ENCODE results near the gene ALX4. TPM values are rescaled to one million over a fixed set of nuclear protein-coding genes. Genes with fewer than 3 reads are reported as not detected.

ALX4 gene
- total RNA-seq, 1 experiment from 2014 or later: not detected

DNA sequence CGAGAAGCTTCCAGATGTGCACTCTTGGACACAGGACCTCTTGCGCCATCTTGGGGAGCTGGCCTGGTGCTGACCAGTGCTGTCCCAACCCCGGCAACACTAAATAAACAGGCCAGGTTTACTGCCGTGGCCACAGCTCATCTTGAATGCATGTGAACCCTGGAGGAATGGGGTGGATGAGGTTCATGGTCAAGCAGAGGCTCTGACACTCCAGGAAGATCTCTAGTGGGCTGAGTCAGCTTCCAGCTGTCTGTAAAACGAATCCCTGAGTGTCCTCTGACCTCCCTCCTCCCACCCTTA is 51.8 kb downstream of the ALX4 start:
- CTCF ChIA-PET: interaction anchor here (0.7 kb wide), 1 partner anchor 125 kb away, joined by 3 read pairs; no protein-coding TSS in a partner anchor
- no peak for DNase-seq (ENCODE audit: unreplicated experiment)
- intact Hi-C loops (cut with micrococcal nuclease): no loop called here
- POLR2A ChIA-PET: no interaction called here
- Mint-ChIP-seq H3K27me3 (ENCODE audit: insufficient read depth, unreplicated experiment) (no peaks in the 10 kb centered on the region), H3K9me3 (ENCODE audit: unreplicated experiment) (peaks cover 2% of the 10 kb centered on the region), H3K4me3 (ENCODE audit: unreplicated experiment) (no peak overlapping the region), H3K27ac (ENCODE audit: low read depth, unreplicated experiment) (no peak overlapping the region), H3K36me3 (ENCODE audit: insufficient read depth, unreplicated experiment) (peaks cover 3% of the 10 kb centered on the region), H3K4me1 (ENCODE audit: insufficient read depth, unreplicated experiment) (peaks cover 7% of the 10 kb centered on the region)
- BruUV-seq (replicated peaks): no TSS peak
- TF ChIP-seq, protein P1, sequence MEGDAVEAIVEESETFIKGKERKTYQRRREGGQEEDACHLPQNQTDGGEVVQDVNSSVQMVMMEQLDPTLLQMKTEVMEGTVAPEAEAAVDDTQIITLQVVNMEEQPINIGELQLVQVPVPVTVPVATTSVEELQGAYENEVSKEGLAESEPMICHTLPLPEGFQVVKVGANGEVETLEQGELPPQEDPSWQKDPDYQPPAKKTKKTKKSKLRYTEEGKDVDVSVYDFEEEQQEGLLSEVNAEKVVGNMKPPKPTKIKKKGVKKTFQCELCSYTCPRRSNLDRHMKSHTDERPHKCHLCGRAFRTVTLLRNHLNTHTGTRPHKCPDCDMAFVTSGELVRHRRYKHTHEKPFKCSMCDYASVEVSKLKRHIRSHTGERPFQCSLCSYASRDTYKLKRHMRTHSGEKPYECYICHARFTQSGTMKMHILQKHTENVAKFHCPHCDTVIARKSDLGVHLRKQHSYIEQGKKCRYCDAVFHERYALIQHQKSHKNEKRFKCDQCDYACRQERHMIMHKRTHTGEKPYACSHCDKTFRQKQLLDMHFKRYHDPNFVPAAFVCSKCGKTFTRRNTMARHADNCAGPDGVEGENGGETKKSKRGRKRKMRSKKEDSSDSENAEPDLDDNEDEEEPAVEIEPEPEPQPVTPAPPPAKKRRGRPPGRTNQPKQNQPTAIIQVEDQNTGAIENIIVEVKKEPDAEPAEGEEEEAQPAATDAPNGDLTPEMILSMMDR (IDR thresholded peaks at IDR 0.05; ENCODE audit: unreplicated experiment): no peak

DNA sequence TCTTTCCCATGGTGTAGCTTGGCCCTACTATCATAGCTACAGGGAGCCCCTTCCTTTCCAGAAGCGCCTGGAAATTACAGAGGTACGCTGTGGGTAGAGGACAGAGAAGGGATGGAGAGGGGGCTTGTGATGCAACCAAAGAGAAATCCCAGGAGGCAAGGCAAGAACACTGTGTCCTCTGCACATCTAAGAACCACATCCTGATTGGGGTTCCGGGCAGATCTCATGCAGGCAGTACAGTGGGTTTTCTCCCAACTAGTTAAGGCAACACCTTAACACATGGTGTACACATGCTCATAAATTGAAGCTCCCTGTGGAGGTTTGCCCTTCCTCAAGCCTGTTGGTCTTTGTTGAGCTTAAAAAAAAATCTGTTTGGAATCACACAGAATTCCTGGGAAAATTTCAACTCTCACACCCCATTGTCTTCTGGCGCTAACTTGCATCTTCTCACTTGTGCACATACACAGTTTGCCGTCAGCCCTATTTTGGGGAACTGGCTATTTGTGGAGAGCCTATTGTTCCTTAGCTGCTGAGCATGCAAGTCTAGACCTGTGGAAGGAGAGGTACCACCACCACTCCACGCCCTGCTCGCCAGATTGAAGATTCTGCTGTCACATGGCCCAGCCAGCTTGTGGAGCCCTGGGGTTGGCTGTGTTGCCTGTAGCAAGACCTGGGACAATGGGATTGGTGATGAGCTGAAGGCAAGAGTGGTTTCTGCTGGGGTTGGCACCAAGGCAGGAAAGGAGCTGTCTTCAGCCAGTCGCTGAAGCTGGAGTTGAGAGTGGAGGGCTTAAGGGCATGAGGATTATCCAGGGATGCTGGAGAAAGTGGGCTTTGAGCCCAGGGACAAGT is 52.4 kb downstream of the ALX4 start:
- Mint-ChIP-seq H3K4me1 (ENCODE audit: insufficient read depth, unreplicated experiment) (peaks cover 7% of the 10 kb centered on the region), H3K9me3 (ENCODE audit: unreplicated experiment) (peaks cover 7% of the 10 kb centered on the region), H3K27me3 (ENCODE audit: insufficient read depth, unreplicated experiment) (no peaks in the 10 kb centered on the region), H3K4me3 (ENCODE audit: unreplicated experiment) (no peak overlapping the region), H3K36me3 (ENCODE audit: insufficient read depth, unreplicated experiment) (peaks cover 7% of the 10 kb centered on the region), H3K27ac (ENCODE audit: low read depth, unreplicated experiment) (no peak overlapping the region)
- TF ChIP-seq, protein P1 (IDR thresholded peaks at IDR 0.05; ENCODE audit: unreplicated experiment): no peak
- no peak for DNase-seq (ENCODE audit: unreplicated experiment)
- BruUV-seq (replicated peaks): no TSS peak
- CTCF ChIA-PET: interaction anchor here (0.7 kb wide), 1 partner anchor 125 kb away, joined by 3 read pairs; no protein-coding TSS in a partner anchor
- intact Hi-C loops (cut with micrococcal nuclease): no loop called here
- POLR2A ChIA-PET: no interaction called here

DNA sequence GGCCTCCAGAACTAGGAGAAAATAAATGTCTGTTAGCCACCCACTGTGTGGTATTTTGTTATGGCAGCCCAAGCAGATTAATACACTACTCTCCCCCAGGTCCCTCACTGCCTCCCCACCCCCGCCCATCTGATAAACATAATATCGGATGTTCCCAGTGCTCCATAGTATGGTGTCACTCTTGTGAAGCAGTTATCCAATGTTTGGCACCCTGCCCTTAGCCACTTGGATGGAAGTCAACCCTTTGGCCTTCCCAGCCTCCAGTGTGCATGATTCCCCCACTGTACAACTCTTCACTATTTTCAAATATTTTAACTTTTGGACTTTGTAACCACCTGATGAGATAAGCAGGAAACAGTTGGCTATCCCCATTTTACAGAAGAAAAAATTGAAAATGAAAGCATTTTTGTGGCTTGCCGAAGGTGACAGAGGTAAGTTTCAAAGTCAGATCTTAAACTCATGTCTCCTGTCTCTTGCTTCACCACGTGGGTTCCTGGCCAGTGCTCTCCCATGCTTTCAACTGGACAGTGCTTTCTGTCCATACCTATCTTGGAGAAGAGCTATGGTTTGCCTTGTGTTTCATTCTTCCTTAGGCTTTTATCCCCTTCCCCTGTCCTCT is 53.2 kb downstream of the ALX4 start:
- H3K9me3 Mint-ChIP-seq (ENCODE audit: unreplicated experiment): peaks cover 15% of the 10 kb centered on the region
- ChIA-PET CTCF (no interaction called here), POLR2A (no interaction called here)
- H3K27ac Mint-ChIP-seq (ENCODE audit: low read depth, unreplicated experiment): no peak overlapping the region
- H3K4me1 Mint-ChIP-seq (ENCODE audit: insufficient read depth, unreplicated experiment): peaks cover 7% of the 10 kb centered on the region
- no TSS peak for BruUV-seq (replicated peaks)
- no peak overlapping the region for H3K4me3 Mint-ChIP-seq (ENCODE audit: unreplicated experiment)
- H3K27me3 Mint-ChIP-seq (ENCODE audit: insufficient read depth, unreplicated experiment): no peaks in the 10 kb centered on the region
- no peak for DNase-seq (ENCODE audit: unreplicated experiment)
- intact Hi-C loops (cut with micrococcal nuclease): no loop called here
- peaks cover 10% of the 10 kb centered on the region for H3K36me3 Mint-ChIP-seq (ENCODE audit: insufficient read depth, unreplicated experiment)
- TF ChIP-seq, protein P1 (IDR thresholded peaks at IDR 0.05; ENCODE audit: unreplicated experiment): no peak

DNA sequence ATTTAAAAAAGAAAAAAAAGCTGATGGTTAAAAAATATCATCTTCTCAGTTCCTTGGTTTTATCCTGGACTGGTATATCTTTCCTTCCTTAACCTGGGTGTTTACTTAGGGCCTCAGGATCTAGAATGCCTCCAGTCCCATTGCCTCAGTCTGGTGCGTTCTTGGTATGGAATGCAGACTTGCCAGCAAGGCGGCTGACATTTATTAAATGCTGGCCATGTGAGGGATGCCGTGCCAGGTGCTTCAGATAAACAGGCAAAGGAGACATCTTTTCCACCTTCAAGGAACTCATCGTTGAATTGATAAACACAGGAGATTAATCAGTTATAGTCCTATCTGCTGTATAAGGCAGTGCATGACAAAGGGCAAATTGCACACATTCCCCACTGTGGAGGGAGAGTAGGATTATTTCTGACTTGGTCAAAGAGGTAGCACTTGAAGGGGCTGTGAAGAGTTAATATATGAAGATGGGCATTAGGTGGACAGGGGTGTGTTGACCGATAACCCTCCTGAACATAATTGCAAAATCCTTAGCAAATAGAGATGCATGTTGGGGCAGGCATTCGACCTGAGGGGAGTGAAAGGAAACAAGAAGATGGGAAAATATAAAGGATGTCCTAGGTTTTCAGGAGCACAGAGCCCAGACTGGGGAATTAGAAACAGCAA is 54.4 kb downstream of the ALX4 start:
- no TSS peak for BruUV-seq (replicated peaks)
- no peak overlapping the region for H3K27ac Mint-ChIP-seq (ENCODE audit: low read depth, unreplicated experiment)

More for the DNA sequence above, 54.4 kb downstream of the ALX4 start:
- DNase-seq (ENCODE audit: unreplicated experiment): no peak
- POLR2A ChIA-PET: interaction anchor here (0.6 kb wide), 1 partner anchor 24 kb away, joined by 3 read pairs; no protein-coding TSS in a partner anchor
- peaks cover 7% of the 10 kb centered on the region for H3K4me1 Mint-ChIP-seq (ENCODE audit: insufficient read depth, unreplicated experiment)
- H3K36me3 Mint-ChIP-seq (ENCODE audit: insufficient read depth, unreplicated experiment): peaks cover 13% of the 10 kb centered on the region
- H3K9me3 Mint-ChIP-seq (ENCODE audit: unreplicated experiment): peaks cover 19% of the 10 kb centered on the region
- intact Hi-C loops (cut with micrococcal nuclease): no loop called here
- H3K27me3 Mint-ChIP-seq (ENCODE audit: insufficient read depth, unreplicated experiment): no peaks in the 10 kb centered on the region
- CTCF ChIA-PET: interaction anchor here (0.6 to 0.7 kb wide), 2 partner anchors 42 to 277 kb away, joined by 3 read pairs; no protein-coding TSS in a partner anchor
- TF ChIP-seq, protein P1 (IDR thresholded peaks at IDR 0.05; ENCODE audit: unreplicated experiment): no peak
- H3K4me3 Mint-ChIP-seq (ENCODE audit: unreplicated experiment): no peak overlapping the region

All from MCF 10A (cell line).